H1 (cell line): ENCODE measurements around the gene VPS54. TPM values are rescaled to one million over a fixed set of nuclear protein-coding genes. Genes with fewer than 3 reads are reported as not detected.

Experiments used
- CTCF ChIA-PET: fragments of 300-600 bp; sonication (Branson Sonifier 250); formaldehyde crosslinking; loops from one replicate; lab custom pipeline; 2021; ENCODE audit not compliant: partially characterized antibody; lab: Charles Lee
- POLR2A ChIA-PET: fragments of 300-600 bp; sonication (Branson Sonifier 250); formaldehyde crosslinking; loops from one replicate; lab custom pipeline; 2021; ENCODE audit warnings: inconsistent platforms; ENCODE audit not compliant: partially characterized antibody; lab: Charles Lee
- DNase-seq, 2 experiments: peaks; one replicate each; pipeline versions ENCODE4 v3.0.0 to v3.0.0-alpha.2; 2010 to 2022; ENCODE audit warnings: low spot score in 2 of 2, low read depth in 1 of 2, mixed read lengths in 1 of 2
- FAIRE-seq: peaks from 2 replicates; lab custom pipeline; 2011; peaks lifted over from hg19 to GRCh38; lab: Jason Lieb, UNC
- H2AFZ ChIP-seq: 2 replicates; pipeline ENCODE4 v1.8.1; 2012; ENCODE audit warnings: low read length, inconsistent platforms
- H2AK5ac ChIP-seq: 2 replicates; pipeline ENCODE4 v1.6.1; 2013; ENCODE audit warnings: low read depth, low read length
- H2BK120ac ChIP-seq: replicated peaks from 2 replicates; pipeline ENCODE3; 2013; ENCODE audit warnings: low read depth, low read length, inconsistent platforms
- H2BK12ac ChIP-seq: 2 replicates; pipeline ENCODE4 v1.6.1; 2013; ENCODE audit warnings: low read depth, low read length
- H2BK15ac ChIP-seq: 2 replicates; pipeline ENCODE4 v1.6.1; 2013; ENCODE audit warnings: low read length
- H2BK20ac ChIP-seq: 2 replicates; pipeline ENCODE4 v1.6.1; 2013; ENCODE audit warnings: low read length
- H2BK5ac ChIP-seq: 2 replicates; pipeline ENCODE4 v1.6.1; 2013; ENCODE audit warnings: low read depth, low read length
- H3K14ac ChIP-seq: 2 replicates; pipeline ENCODE4 v1.6.1; 2013; ENCODE audit warnings: inconsistent platforms; ENCODE audit not compliant: insufficient read length
- H3K18ac ChIP-seq: 2 replicates; pipeline ENCODE4 v1.6.1; 2013; ENCODE audit warnings: low read length; ENCODE audit errors: extremely low read depth
- H3K23ac ChIP-seq: 2 replicates; pipeline ENCODE4 v1.6.1; 2013; ENCODE audit warnings: inconsistent platforms; ENCODE audit not compliant: insufficient read length
- H3K23me2 ChIP-seq: 2 replicates; pipeline ENCODE4 v1.6.1; 2013; ENCODE audit warnings: low read depth, low read length
- H3K27ac ChIP-seq: 2 replicates; pipeline ENCODE4 v1.6.1; 2011; ENCODE audit warnings: low read depth, low read length, inconsistent platforms
- H3K27me3 ChIP-seq, 4 experiments: replicated peaks in 1 of 4; 1 replicate in 1 of 4; 2 replicates in 3 of 4; pipeline versions ENCODE4 v1.6.1 to v1.8.1; 2011 to 2013; ENCODE audit warnings: low read length in 3 of 4, mild to moderate bottlenecking in 3 of 4, inconsistent platforms in 2 of 4, mixed read lengths in 2 of 4, moderate library complexity in 1 of 4; ENCODE audit not compliant: control insufficient read depth in 3 of 4, insufficient read depth in 3 of 4; ENCODE audit errors: extremely low read depth in 1 of 4
- H3K36me3 ChIP-seq, 4 experiments: 2 replicates each; pipeline versions ENCODE4 v1.6.1 to v1.8.1; 2011 to 2013; ENCODE audit warnings: mild to moderate bottlenecking in 4 of 4, low read length in 3 of 4, moderate library complexity in 2 of 4, control low read depth in 1 of 4, inconsistent platforms in 1 of 4; ENCODE audit not compliant: insufficient read depth in 4 of 4, control insufficient read depth in 2 of 4
- H3K4ac ChIP-seq: replicated peaks from 2 replicates; pipeline ENCODE3; 2013; ENCODE audit warnings: low read length, low read depth, mixed read lengths, inconsistent platforms; ENCODE audit not compliant: insufficient read length
- H3K4me1 ChIP-seq, 4 experiments: replicated peaks in 1 of 4; 1 replicate in 1 of 4; 2 replicates in 3 of 4; pipeline versions ENCODE4 v1.6.1 to v1.8.1; 2011 to 2013; ENCODE audit warnings: low read length in 3 of 4, inconsistent platforms in 2 of 4, mixed read lengths in 1 of 4; ENCODE audit not compliant: insufficient read depth in 4 of 4, control insufficient read depth in 3 of 4
- H3K4me2 ChIP-seq, 2 experiments: 2 replicates each; pipeline versions ENCODE4 v1.6.1 to v1.8.1; 2011 to 2013; ENCODE audit warnings: low read depth in 2 of 2, low read length in 2 of 2, control low read depth in 1 of 2, inconsistent platforms in 1 of 2, mild to moderate bottlenecking in 1 of 2; ENCODE audit not compliant: insufficient read depth in 1 of 2
- H3K4me3 ChIP-seq, 4 experiments: fragments of 200-600, 300-600 bp in 1 of 4; sonication (generic), shearing (Covaris generic), sonication (Bioruptor Twin) in 1 of 4; 2 replicates each; pipeline versions ENCODE4 v1.5.1 to v1.8.1; 2011 to 2016; ENCODE audit warnings: low read length in 4 of 4, low read depth in 3 of 4, control low read depth in 2 of 4, inconsistent platforms in 2 of 4, mild to moderate bottlenecking in 2 of 4, mixed read lengths in 1 of 4, moderate library complexity in 1 of 4; ENCODE audit not compliant: insufficient read depth in 2 of 4; ENCODE audit errors: extremely low read depth in 1 of 4
- H3K56ac ChIP-seq: replicated peaks from 2 replicates; pipeline ENCODE3; 2013; ENCODE audit warnings: low read depth, mild to moderate bottlenecking, mixed read lengths, low read length, inconsistent platforms; ENCODE audit not compliant: insufficient read length
- H3K79me1 ChIP-seq: 2 replicates; pipeline ENCODE4 v1.6.1; 2013; ENCODE audit warnings: low read depth, low read length, control low read depth
- H3K79me2 ChIP-seq, 2 experiments: 2 replicates each; pipeline versions ENCODE4 v1.6.1 to v1.8.1; 2012 to 2013; ENCODE audit warnings: low read length in 2 of 2, mild to moderate bottlenecking in 2 of 2, inconsistent platforms in 1 of 2; ENCODE audit not compliant: insufficient read depth in 2 of 2, control insufficient read depth in 1 of 2
- H3K9ac ChIP-seq, 4 experiments: replicated peaks in 1 of 4; 1 replicate in 1 of 4; 2 replicates in 3 of 4; pipeline versions ENCODE4 v1.6.1 to v1.8.1; 2011 to 2013; ENCODE audit warnings: low read depth in 3 of 4, low read length in 3 of 4, control low read depth in 2 of 4, mild to moderate bottlenecking in 2 of 4, moderate library complexity in 2 of 4, inconsistent platforms in 1 of 4; ENCODE audit errors: extremely low read depth in 1 of 4
- H3K9me3 ChIP-seq, 2 experiments: 2 replicates each; pipeline versions ENCODE4 v1.6.1 to v1.8.1; 2012 to 2013; ENCODE audit warnings: mild to moderate bottlenecking in 2 of 2, moderate library complexity in 2 of 2, control low read depth in 1 of 2, inconsistent platforms in 1 of 2, low read depth in 1 of 2, low read length in 1 of 2, mixed read lengths in 1 of 2; ENCODE audit not compliant: insufficient read depth in 2 of 2
- H4K20me1 ChIP-seq, 2 experiments: replicated peaks in 1 of 2; 2 replicates each; pipeline versions ENCODE3 to v1.8.1; 2011 to 2013; ENCODE audit warnings: inconsistent platforms in 2 of 2, low read length in 2 of 2, mild to moderate bottlenecking in 1 of 2; ENCODE audit not compliant: insufficient read depth in 2 of 2, control insufficient read depth in 1 of 2
- H4K5ac ChIP-seq: 2 replicates; pipeline ENCODE4 v1.6.1; 2013; ENCODE audit warnings: low read length, low read depth, mixed read lengths, inconsistent platforms; ENCODE audit not compliant: insufficient read length
- H4K8ac ChIP-seq: 2 replicates; pipeline ENCODE4 v1.8.0; 2013; ENCODE audit warnings: mild to moderate bottlenecking, moderate library complexity, low read length, inconsistent platforms; ENCODE audit not compliant: insufficient read depth; ENCODE audit errors: extremely low read depth
- H4K91ac ChIP-seq: replicated peaks from 2 replicates; pipeline ENCODE3; 2013; ENCODE audit warnings: low read length, mixed read lengths, inconsistent platforms; ENCODE audit not compliant: insufficient read length
- BCL11A ChIP-seq, 2 experiments: IDR thresholded peaks; one replicate each; pipeline ENCODE4 v1.6.1; 2011; ENCODE audit warnings: low read depth in 2 of 2, low read length in 2 of 2, mild to moderate bottlenecking in 2 of 2
- MAFK ChIP-seq: IDR thresholded peaks from 2 replicates; pipeline ENCODE4 v1.6.1; 2012; ENCODE audit warnings: low read depth, mild to moderate bottlenecking, improper control_type of control experiment, low read length
- POLR2A ChIP-seq, 2 experiments: IDR thresholded peaks; 1 replicate in 1 of 2; 2 replicates in 1 of 2; pipeline ENCODE4 v1.6.1; 2011; ENCODE audit warnings: low read depth in 2 of 2, low read length in 2 of 2, mild to moderate bottlenecking in 2 of 2; ENCODE audit errors: control extremely low read depth in 1 of 2
- YY1 ChIP-seq: IDR thresholded peaks from 2 replicates; pipeline ENCODE4 v1.6.1; 2011; ENCODE audit warnings: low read depth, mild to moderate bottlenecking, low read length
- polyA plus RNA-seq, 7 experiments: library from polyadenylated mRNA; depleted of rRNA in 3 of 7; stranded (reverse) in 5 of 7; unstranded in 2 of 7; fragments of >200 nt in 5 of 7; fragments of 200-250 nt in 2 of 7; gene quantifications; 1 replicate in 5 of 7; 2 replicates in 1 of 7; 4 replicates in 1 of 7; pipeline versions ENCODE4 v1.2.1 to v1.2.3, GENCODE V29; 2011 to 2013; ENCODE audit warnings: missing spikeins in 2 of 7, mixed read lengths in 2 of 7
- total RNA-seq: library from RNA; stranded (reverse); fragmentation: NEBNext Ultra II Directional; extraction: Animal tissue kit (Norgen Biotek cat#: 25700); gene quantifications from 2 replicates; pipeline ENCODE4 v1.2.1, GENCODE V29; 2021
- TF ChIP-seq, protein P1 (sequence below): IDR thresholded peaks from 2 replicates; pipeline ENCODE4 v1.6.1; 2012; ENCODE audit warnings: inconsistent platforms
- TF ChIP-seq, protein P2 (sequence below): IDR thresholded peaks from 2 replicates; pipeline ENCODE4 v1.6.1; 2012; ENCODE audit warnings: low read length, inconsistent platforms

Gene VPS54
- total and polyA plus RNA-seq, 2 of the 8 experiments (the other 6 are each of a cell fraction or from before 2014, with no cell fraction given): 3.6 to 13.2 TPM

DNA sequence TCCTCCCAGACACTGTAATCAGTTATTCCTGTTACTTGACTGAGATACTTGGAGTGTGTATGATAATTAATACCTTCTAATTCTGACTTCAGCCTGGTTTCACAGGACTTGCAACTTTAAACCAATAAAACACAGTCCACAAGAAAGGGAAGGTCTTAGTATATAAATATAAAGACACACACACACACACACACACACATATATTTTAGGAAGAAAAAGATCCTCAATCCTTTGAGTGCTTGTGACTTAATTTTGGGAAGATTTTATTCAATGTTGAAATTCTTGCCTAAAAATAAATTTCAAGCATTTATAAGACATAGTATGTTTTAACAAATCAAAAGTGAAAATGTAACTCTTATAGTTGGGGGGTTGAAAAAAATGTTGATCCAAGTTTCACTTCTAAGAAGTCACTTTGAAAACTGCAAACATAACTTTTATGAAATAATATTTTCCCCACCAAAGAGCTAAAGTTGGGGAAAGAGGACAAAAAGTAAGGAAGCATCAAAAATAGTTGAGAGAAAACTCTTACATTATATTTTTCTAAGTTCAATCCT, 824 bp upstream of the VPS54 start:
- Histone ChIP-seq H2AK5ac (no peak overlapping the region), H3K4me3 (peak overlapping the region in 2 of 4 experiments; percentile 77 to 92; a peak in 2 of 8 replicates), H3K23ac (no peak overlapping the region), H4K20me1 (no peaks in the 10 kb centered on the region), H2BK5ac (no peak overlapping the region), H2BK12ac (no peak overlapping the region), H2BK15ac (no peak overlapping the region), H3K4me1 (peaks cover 2 to 14% (median 9%) of the 10 kb centered on the region in 4 experiments; a peak in 6 of 7 replicates), H3K79me2 (peaks cover 0 to 33% of the 10 kb centered on the region in 2 experiments; a peak in 3 of 4 replicates), H3K27me3 (no peaks in the 10 kb centered on the region), H4K5ac (peak overlapping the region; percentile 12), H3K4me2 (peak overlapping the region; percentile 66 to 77), H3K18ac (no peak overlapping the region), H3K79me1 (no peaks in the 10 kb centered on the region), H3K23me2 (peaks cover 4% of the 10 kb centered on the region; the same call in 1 of the 2 replicates), H2BK20ac (no peak overlapping the region), H2BK120ac (no peak overlapping the region), H3K9ac (no peak overlapping the region), H3K56ac (no peak overlapping the region), H3K9me3 (no peaks in the 10 kb centered on the region), H2AFZ (peak overlapping the region; percentile 94), H4K91ac (no peak overlapping the region), H3K4ac (no peak overlapping the region), H3K14ac (no peak overlapping the region), H3K36me3 (no peaks in the 10 kb centered on the region), H3K27ac (no peak overlapping the region), H4K8ac (no peak overlapping the region)
- peak; percentile 7 for FAIRE-seq
- POLR2A ChIA-PET: interaction anchor here (1.4 kb wide), 1 partner anchor 13 kb away, joined by 3 read pairs; no protein-coding TSS in a partner anchor
- no peak for DNase-seq
- CTCF ChIA-PET: interaction anchor here (1.5 kb wide), 1 partner anchor 468 kb away, joined by 3 read pairs; no protein-coding TSS in a partner anchor
- TF ChIP-seq, protein P1, sequence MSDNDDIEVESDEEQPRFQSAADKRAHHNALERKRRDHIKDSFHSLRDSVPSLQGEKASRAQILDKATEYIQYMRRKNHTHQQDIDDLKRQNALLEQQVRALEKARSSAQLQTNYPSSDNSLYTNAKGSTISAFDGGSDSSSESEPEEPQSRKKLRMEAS: no peak
- TF ChIP-seq MAFK: no peak
- no peak for TF ChIP-seq POLR2A (IDR thresholded peaks at IDR 0.05; ENCODE audit: control extremely low read depth in 1 of 2, low read depth in 2 of 2, low read length in 2 of 2)
- TF ChIP-seq BCL11A (IDR thresholded peaks at IDR 0.05; ENCODE audit: low read depth in 2 of 2, low read length in 2 of 2): no peak
- TF ChIP-seq, protein P2, sequence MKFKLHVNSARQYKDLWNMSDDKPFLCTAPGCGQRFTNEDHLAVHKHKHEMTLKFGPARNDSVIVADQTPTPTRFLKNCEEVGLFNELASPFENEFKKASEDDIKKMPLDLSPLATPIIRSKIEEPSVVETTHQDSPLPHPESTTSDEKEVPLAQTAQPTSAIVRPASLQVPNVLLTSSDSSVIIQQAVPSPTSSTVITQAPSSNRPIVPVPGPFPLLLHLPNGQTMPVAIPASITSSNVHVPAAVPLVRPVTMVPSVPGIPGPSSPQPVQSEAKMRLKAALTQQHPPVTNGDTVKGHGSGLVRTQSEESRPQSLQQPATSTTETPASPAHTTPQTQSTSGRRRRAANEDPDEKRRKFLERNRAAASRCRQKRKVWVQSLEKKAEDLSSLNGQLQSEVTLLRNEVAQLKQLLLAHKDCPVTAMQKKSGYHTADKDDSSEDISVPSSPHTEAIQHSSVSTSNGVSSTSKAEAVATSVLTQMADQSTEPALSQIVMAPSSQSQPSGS: no peak
- TF ChIP-seq YY1: no peak
